ENCODE results near the gene IFITM1. TPM values are rescaled to one million over a fixed set of nuclear protein-coding genes. Genes with fewer than 3 reads are reported as not detected.
"Not testable (repeated sequence)": the region's sequence is repeated elsewhere in the genome, so short reads cannot be mapped to it uniquely, and the experiment has no call there.

IFITM1 gene
- total RNA-seq, 1 donor from 2014 or later = 208 TPM

DNA sequence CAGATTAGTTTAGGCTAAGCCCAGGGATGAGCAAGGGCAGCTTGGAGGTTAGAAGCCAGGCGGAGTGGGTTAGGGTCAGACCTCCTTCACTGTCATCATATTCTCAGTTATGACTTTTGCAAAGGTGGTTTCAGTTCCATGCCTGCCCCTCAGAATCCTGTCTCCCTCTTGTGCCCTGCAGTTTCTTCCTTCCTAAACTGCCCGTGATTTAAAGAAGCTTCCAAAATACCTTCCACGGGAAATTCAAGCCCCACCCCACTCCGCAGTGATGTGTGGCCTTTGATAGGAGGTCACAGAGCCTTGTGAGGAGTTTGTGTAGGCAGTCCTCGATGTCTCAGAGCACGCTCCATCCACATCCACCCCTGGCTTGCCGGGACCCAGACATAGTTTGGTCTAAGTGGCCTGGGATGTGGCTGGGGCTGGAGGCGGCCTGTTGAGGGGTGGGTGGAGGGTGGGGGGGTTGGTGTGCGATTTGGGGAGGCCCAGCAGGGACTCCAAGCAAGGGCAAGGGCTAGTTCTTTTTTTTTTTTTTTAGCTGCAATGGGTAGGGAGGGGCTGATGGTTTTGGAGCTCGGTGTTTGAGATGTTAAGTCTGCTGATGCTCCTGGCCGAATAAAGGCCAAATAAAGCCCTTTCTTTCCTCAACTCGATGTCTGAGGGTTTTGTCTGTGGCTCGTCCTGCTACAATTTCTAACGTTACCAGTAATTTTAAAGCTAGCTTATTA is 1.6 kb upstream of the IFITM1 start:
- no peaks in the 10 kb centered on the region for H3K27me3 Mint-ChIP-seq (ENCODE audit: insufficient read depth)
- peaks cover 22% of the 10 kb centered on the region for H3K36me3 Mint-ChIP-seq (ENCODE audit: low read depth)
- peaks cover 46% of the 10 kb centered on the region for H3K4me1 Mint-ChIP-seq (ENCODE audit: low read depth)
- H3K27ac Mint-ChIP-seq = peak overlapping the region; percentile 98
- H3K4me3 Mint-ChIP-seq = peak overlapping the region; percentile 93
- DNase-seq (ENCODE audit: low spot score) = no peak
- intact Hi-C loops (cut with micrococcal nuclease) = loop anchor here (1.0 to 5.0 kb wide), 4 partner anchors 43 to 105 kb away; partner anchors contain the start of genes PSMD13 and SIRT3
- H3K9me3 Mint-ChIP-seq = no peaks in the 10 kb centered on the region

DNA sequence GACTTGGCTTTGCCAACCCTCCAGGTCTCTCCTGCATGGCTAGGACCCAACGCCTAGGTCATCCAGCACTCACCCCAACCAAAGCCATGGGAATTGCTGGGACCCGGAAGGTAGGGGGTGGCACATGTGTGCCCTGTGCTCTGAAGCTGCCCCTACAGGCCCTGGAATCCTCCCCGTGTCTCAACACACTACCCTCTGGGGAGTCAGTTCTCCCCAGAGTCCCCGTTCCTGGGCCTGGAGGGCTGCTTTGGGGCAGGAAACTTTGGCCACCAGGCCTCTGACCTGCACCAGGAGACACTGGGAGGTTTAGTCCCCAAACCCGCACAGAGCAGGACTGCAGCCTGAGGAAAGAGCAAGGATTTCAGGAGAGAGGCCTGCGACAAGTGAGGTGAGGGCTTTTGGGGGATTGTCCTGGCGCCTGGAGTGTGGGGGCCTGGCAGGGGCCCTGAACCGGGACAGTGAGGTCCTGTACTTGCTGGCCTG is 495 bp upstream of the IFITM1 start:
- H3K9me3 Mint-ChIP-seq = no peaks in the 10 kb centered on the region
- intact Hi-C loops (cut with micrococcal nuclease) = loop anchor here (2.0 to 5.0 kb wide), 3 partner anchors 41 to 104 kb away; partner anchors contain the start of genes PSMD13 and SIRT3
- H3K4me1 Mint-ChIP-seq (ENCODE audit: low read depth) = peaks cover 45% of the 10 kb centered on the region
- peaks cover 27% of the 10 kb centered on the region for H3K36me3 Mint-ChIP-seq (ENCODE audit: low read depth)
- H3K27me3 Mint-ChIP-seq (ENCODE audit: insufficient read depth) = no peaks in the 10 kb centered on the region
- H3K4me3 Mint-ChIP-seq = peak overlapping the region; percentile 93
- peak overlapping the region; percentile 96 for H3K27ac Mint-ChIP-seq
- no peak for DNase-seq (ENCODE audit: low spot score)

DNA sequence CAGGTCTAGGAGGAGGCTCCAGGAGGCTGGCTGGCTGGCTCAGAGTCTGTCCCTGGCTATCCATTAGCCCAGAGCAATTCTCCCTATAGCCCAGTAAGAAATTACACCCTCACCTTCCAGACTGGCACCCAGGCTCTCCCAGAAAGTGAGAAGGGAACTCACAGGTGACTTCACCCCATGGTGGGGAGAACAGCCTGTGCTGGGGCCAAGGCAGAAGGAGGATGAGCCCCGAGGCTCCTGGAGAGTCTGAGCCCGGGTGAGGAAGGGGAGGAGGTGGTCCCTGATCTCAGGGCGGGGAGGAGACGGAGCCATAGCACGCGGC is 675 bp downstream of the IFITM1 start:
- not testable (repeated sequence) for H3K27me3 Mint-ChIP-seq (ENCODE audit: insufficient read depth); DNase-seq (ENCODE audit: low spot score); H3K9me3 Mint-ChIP-seq
- intact Hi-C loops (cut with micrococcal nuclease) = loop anchor here (5.0 kb wide), 1 partner anchor 103 kb away; no protein-coding TSS in a partner anchor
- Mint-ChIP-seq H3K36me3 (ENCODE audit: low read depth) (peaks cover 22% of the 10 kb centered on the region), H3K27ac (peak overlapping the region; percentile 96), H3K4me1 (ENCODE audit: low read depth) (peaks cover 39% of the 10 kb centered on the region), H3K4me3 (peak overlapping the region; percentile 93)

DNA sequence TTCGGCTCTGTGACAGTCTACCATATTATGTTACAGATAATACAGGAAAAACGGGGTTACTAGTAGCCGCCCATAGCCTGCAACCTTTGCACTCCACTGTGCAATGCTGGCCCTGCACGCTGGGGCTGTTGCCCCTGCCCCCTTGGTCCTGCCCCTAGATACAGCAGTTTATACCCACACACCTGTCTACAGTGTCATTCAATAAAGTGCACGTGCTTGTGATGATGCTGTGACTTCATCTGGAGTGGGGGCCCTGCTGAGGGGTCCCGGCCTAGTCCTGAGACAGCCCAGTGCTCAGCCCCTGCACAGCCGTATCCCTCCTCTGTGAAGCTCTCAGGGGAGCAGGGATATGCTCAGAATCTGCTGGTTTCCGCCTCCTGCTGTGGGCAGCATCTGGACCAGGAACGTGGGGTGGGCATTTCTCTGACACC is 1.2 kb downstream of the IFITM1 start:
- H3K27ac Mint-ChIP-seq = peak overlapping the region; percentile 96
- no peaks in the 10 kb centered on the region for H3K9me3 Mint-ChIP-seq
- intact Hi-C loops (cut with micrococcal nuclease) = no loop called here
- H3K4me3 Mint-ChIP-seq = peak overlapping the region; percentile 93
- peaks cover 20% of the 10 kb centered on the region for H3K36me3 Mint-ChIP-seq (ENCODE audit: low read depth)
- no peak for DNase-seq (ENCODE audit: low spot score)
- peaks cover 41% of the 10 kb centered on the region for H3K4me1 Mint-ChIP-seq (ENCODE audit: low read depth)
- H3K27me3 Mint-ChIP-seq (ENCODE audit: insufficient read depth) = no peaks in the 10 kb centered on the region

- peaks cover 24% of the 10 kb centered on the region for H3K36me3 Mint-ChIP-seq (ENCODE audit: low read depth)
- peaks cover 46% of the 10 kb centered on the region for H3K4me1 Mint-ChIP-seq (ENCODE audit: low read depth)
- no peaks in the 10 kb centered on the region for H3K9me3 Mint-ChIP-seq
- no peaks in the 10 kb centered on the region for H3K27me3 Mint-ChIP-seq (ENCODE audit: insufficient read depth)
- no peak for DNase-seq (ENCODE audit: low spot score)
- peak overlapping the region; percentile 93 for H3K4me3 Mint-ChIP-seq
- peak overlapping the region; percentile 96 for H3K27ac Mint-ChIP-seq
- intact Hi-C loops (cut with micrococcal nuclease) = no loop called here
These were observed 1.7 kb downstream of the IFITM1 start for GRCh38 chr11:315516-315994.

DNA sequence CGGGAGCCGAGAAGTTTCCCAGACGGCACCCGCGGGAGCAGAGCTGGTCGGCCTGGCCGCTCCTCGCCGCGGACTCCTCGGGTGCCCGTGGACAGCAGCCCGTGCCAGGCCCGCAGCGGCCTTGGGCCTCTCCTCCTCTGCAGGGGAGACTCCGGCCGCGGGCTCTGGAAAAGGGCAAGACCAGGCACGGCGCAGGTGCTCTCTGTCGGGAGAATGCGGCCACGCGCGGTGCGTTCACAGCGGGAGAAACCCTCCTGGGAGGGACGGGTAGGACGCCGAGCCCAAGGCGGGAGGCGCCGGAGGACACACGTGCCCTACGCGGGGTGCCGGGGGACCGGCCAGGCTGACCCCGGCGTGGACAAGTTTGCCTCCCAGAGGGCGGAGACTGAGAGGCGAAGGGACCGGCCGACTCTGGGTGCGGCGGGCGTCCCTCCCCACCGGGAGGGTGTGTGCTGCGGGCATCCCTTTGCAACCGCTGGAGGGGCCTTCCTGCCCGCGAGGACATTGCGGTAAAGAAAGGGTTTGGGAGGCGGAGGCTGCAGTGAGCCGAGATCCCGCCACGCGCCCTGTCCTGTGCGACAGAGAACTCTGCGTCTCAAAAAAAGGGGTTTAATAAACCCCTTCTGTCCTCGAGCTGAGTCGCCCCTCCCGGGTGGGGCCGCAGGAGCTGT is 2.3 kb downstream of the IFITM1 start:
- Mint-ChIP-seq H3K4me3 (peak overlapping the region; percentile 86), H3K27me3 (ENCODE audit: insufficient read depth) (no peaks in the 10 kb centered on the region), H3K36me3 (ENCODE audit: low read depth) (peaks cover 24% of the 10 kb centered on the region), H3K9me3 (no peaks in the 10 kb centered on the region), H3K4me1 (ENCODE audit: low read depth) (peaks cover 48% of the 10 kb centered on the region), H3K27ac (peak overlapping the region; percentile 92)
- intact Hi-C loops (cut with micrococcal nuclease) = no loop called here
- peak; percentile 50 for DNase-seq (ENCODE audit: low spot score)

GRCh38 chr11:316891-317301 is 3.1 kb downstream of the IFITM1 start:
- intact Hi-C loops (cut with micrococcal nuclease) = no loop called here
- Mint-ChIP-seq H3K9me3 (no peaks in the 10 kb centered on the region), H3K4me1 (ENCODE audit: low read depth) (peaks cover 43% of the 10 kb centered on the region), H3K27me3 (ENCODE audit: insufficient read depth) (no peaks in the 10 kb centered on the region), H3K27ac (peak overlapping the region; percentile 92), H3K4me3 (peak overlapping the region; percentile 86), H3K36me3 (ENCODE audit: low read depth) (peaks cover 24% of the 10 kb centered on the region)
- no peak for DNase-seq (ENCODE audit: low spot score)

DNA sequence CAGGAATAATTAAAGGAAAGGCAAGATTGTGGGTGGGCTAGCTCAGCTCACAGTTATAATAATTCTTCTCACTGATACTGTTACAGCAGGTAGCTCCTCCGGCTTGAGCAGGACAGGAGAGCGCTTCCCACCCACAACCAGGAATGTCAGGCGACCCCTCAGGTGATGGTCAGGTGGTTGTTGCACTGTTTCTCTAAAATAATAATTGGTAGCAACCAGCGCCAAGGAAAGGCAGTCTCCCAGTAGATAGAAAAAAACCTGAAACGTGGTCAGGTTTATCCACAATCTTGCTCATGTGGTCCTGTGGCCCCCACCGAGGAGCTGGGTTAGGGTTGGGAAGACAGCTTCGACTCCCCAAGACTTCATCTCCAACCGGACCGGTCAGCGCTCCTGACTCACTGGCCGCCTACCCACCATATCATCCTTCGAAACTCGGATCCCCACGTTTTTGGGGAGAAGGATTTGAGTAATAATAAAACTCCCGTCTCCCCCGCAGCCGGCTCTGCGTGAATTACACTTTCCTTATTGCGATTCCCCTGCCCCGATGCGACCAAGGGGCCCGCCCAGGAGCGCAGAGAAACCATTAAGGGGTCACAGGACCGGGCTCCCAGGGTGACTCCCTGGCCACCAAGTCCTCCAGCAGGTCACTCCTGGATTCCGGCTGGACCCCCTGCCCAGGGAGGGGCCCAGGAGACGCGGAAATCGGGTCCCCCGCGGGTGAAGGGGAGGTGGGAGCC is 4.0 kb downstream of the IFITM1 start:
- H3K9me3 Mint-ChIP-seq; intact Hi-C loops (cut with micrococcal nuclease); DNase-seq (ENCODE audit: low spot score); H3K27me3 Mint-ChIP-seq (ENCODE audit: insufficient read depth): not testable (repeated sequence)
- H3K27ac Mint-ChIP-seq = peak overlapping the region; percentile 92
- H3K36me3 Mint-ChIP-seq (ENCODE audit: low read depth) = peaks cover 24% of the 10 kb centered on the region
- peak overlapping the region; percentile 86 for H3K4me3 Mint-ChIP-seq
- H3K4me1 Mint-ChIP-seq (ENCODE audit: low read depth) = peaks cover 36% of the 10 kb centered on the region

- Mint-ChIP-seq H3K36me3 (ENCODE audit: low read depth) (peaks cover 24% of the 10 kb centered on the region), H3K4me1 (ENCODE audit: low read depth) (peaks cover 28% of the 10 kb centered on the region)
- H3K27ac Mint-ChIP-seq; H3K9me3 Mint-ChIP-seq; DNase-seq (ENCODE audit: low spot score); H3K27me3 Mint-ChIP-seq (ENCODE audit: insufficient read depth); intact Hi-C loops (cut with micrococcal nuclease); H3K4me3 Mint-ChIP-seq: not testable (repeated sequence)
These were observed 4.7 kb downstream of the IFITM1 start for GRCh38 chr11:318405-319120.

- H3K36me3 Mint-ChIP-seq (ENCODE audit: low read depth) = peaks cover 24% of the 10 kb centered on the region
- intact Hi-C loops (cut with micrococcal nuclease); H3K27me3 Mint-ChIP-seq (ENCODE audit: insufficient read depth); DNase-seq (ENCODE audit: low spot score); H3K9me3 Mint-ChIP-seq: not testable (repeated sequence)
- H3K4me1 Mint-ChIP-seq (ENCODE audit: low read depth) = peaks cover 28% of the 10 kb centered on the region
- H3K27ac Mint-ChIP-seq = peak overlapping the region; percentile 86
- H3K4me3 Mint-ChIP-seq = peak overlapping the region; percentile 75
These were observed 5.5 kb downstream of the IFITM1 start for GRCh38 chr11:319121-319887.

DNA sequence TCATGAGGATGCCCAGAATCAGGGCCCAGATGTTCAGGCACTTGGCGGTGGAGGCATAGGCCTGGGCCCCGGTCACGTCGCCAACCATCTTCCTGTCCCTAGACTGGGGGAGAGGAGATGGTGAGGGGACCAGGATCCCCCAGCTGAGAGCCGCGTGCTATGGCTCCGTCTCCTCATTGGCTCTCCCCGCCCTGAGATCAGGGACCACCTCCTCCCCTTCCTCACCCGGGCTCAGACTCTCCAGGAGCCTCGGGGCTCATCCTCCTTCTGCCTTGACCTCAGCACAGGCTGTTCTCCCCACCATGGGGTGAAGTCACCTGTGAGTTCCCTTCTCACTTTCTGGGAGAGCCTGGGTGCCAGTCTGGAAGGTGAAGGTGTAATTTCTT is 6.0 kb downstream of the IFITM1 start:
- not testable (repeated sequence) for DNase-seq (ENCODE audit: low spot score); H3K9me3 Mint-ChIP-seq; H3K27me3 Mint-ChIP-seq (ENCODE audit: insufficient read depth)
- Mint-ChIP-seq H3K4me1 (ENCODE audit: low read depth) (peaks cover 28% of the 10 kb centered on the region), H3K4me3 (peak overlapping the region; percentile 75), H3K36me3 (ENCODE audit: low read depth) (peaks cover 23% of the 10 kb centered on the region), H3K27ac (peak overlapping the region; percentile 86)
- intact Hi-C loops (cut with micrococcal nuclease) = loop anchor here (1.0 kb wide), 1 partner anchor 13 kb away; the partner anchor contains the start of gene IFITM2
